ENCODE results near the gene FAM20C. TPM values are rescaled to one million over a fixed set of nuclear protein-coding genes. Genes with fewer than 3 reads are reported as not detected.

Gene FAM20C
- total RNA-seq, 1 experiment from 2014 or later: 8.8 TPM

DNA sequence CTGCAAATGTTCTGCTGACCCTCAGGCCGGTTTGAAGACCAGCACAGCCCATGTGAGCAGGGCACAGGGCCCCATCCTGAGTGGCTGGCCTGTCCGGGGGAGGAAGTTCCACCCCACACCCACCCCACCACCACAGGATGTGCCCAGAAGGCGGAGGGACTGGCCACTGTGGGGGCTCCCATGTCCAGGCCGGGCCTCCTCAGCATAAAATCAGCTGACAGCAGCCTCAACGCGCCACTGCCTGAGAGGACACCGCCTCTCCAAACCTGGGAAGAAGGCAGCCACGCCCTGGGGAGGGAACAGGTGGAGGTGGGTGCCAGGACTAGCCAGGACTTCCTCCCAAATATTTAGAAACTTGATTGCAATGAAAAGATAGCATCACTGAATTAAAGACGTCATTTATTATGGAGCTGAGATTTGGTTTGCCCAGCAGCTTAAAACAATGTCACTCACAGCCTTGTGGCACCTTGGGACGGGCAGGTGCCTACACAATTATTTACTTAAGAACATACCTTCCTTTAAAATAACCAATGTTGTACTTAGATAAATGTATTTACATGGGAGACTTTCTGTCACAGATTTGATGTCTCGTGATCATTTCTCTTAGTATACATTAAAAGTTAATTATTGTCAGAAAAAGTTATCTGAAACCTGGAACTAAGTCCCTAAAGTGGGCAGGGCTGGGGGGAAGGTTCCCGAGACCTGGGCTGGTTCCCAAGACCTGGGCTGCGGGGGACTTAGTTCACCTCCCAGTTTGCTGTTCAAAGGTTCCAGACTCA lies 27.3 kb upstream of the FAM20C start:
- POLR2A ChIA-PET: no interaction called here
- CTCF ChIA-PET: no interaction called here

DNA sequence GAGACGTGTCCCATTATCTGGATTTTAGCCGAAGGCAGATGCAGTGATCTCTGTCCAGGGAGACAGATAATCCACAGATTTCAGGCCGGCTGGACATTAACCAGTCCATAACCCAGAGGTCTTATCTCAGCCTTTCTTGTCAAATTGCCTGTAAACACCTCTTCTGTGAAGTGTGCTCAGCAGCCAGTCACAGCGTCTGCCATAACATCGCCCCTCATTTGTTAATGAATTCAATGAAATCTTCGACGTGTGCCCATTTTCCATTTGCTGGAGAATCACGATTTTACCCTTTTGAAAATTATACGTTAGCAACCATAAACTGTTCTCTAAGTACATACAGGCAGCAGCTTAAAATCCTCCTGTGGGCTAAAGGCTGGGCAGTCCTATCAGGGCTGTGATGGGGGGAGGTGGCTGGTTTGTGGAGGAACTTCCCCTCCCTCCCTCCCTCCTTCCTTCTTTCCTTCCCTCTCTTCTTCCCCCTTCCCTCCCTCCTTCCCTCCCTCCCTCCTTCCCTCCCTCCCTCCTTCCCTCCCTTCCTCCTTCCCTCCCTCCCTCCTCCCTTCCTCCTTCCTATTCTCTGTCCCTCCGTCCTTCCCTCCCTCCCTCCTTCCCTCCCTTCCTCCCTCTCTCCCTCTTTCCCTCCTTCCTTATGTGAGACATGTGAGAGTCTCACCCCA lies 26.6 kb upstream of the FAM20C start:
- no peak for DNase-seq (ENCODE audit: unreplicated experiment)
- CTCF ChIA-PET: no interaction called here
- intact Hi-C loops (cut with micrococcal nuclease): no loop called here
- POLR2A ChIA-PET: no interaction called here
- Mint-ChIP-seq H3K4me1 (ENCODE audit: insufficient read depth, unreplicated experiment) (no peaks in the 10 kb centered on the region), H3K4me3 (ENCODE audit: unreplicated experiment) (no peak overlapping the region), H3K27me3 (ENCODE audit: insufficient read depth, unreplicated experiment) (peaks cover 74% of the 10 kb centered on the region), H3K27ac (ENCODE audit: low read depth, unreplicated experiment) (no peak overlapping the region), H3K9me3 (ENCODE audit: unreplicated experiment) (no peaks in the 10 kb centered on the region), H3K36me3 (ENCODE audit: insufficient read depth, unreplicated experiment) (no peaks in the 10 kb centered on the region)
- no TSS peak for BruUV-seq (replicated peaks)
- TF ChIP-seq, protein P1, sequence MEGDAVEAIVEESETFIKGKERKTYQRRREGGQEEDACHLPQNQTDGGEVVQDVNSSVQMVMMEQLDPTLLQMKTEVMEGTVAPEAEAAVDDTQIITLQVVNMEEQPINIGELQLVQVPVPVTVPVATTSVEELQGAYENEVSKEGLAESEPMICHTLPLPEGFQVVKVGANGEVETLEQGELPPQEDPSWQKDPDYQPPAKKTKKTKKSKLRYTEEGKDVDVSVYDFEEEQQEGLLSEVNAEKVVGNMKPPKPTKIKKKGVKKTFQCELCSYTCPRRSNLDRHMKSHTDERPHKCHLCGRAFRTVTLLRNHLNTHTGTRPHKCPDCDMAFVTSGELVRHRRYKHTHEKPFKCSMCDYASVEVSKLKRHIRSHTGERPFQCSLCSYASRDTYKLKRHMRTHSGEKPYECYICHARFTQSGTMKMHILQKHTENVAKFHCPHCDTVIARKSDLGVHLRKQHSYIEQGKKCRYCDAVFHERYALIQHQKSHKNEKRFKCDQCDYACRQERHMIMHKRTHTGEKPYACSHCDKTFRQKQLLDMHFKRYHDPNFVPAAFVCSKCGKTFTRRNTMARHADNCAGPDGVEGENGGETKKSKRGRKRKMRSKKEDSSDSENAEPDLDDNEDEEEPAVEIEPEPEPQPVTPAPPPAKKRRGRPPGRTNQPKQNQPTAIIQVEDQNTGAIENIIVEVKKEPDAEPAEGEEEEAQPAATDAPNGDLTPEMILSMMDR (IDR thresholded peaks at IDR 0.05; ENCODE audit: unreplicated experiment): no peak

More for the DNA sequence above, 27.3 kb upstream of the FAM20C start:
- intact Hi-C loops (cut with micrococcal nuclease): no loop called here
- BruUV-seq (replicated peaks): no TSS peak
- TF ChIP-seq, protein P1 (IDR thresholded peaks at IDR 0.05; ENCODE audit: unreplicated experiment): no peak
- Mint-ChIP-seq H3K27me3 (ENCODE audit: insufficient read depth, unreplicated experiment) (peaks cover 67% of the 10 kb centered on the region), H3K4me1 (ENCODE audit: insufficient read depth, unreplicated experiment) (no peaks in the 10 kb centered on the region), H3K9me3 (ENCODE audit: unreplicated experiment) (no peaks in the 10 kb centered on the region), H3K27ac (ENCODE audit: low read depth, unreplicated experiment) (no peak overlapping the region), H3K4me3 (ENCODE audit: unreplicated experiment) (no peak overlapping the region), H3K36me3 (ENCODE audit: insufficient read depth, unreplicated experiment) (no peaks in the 10 kb centered on the region)
- no peak for DNase-seq (ENCODE audit: unreplicated experiment)

DNA sequence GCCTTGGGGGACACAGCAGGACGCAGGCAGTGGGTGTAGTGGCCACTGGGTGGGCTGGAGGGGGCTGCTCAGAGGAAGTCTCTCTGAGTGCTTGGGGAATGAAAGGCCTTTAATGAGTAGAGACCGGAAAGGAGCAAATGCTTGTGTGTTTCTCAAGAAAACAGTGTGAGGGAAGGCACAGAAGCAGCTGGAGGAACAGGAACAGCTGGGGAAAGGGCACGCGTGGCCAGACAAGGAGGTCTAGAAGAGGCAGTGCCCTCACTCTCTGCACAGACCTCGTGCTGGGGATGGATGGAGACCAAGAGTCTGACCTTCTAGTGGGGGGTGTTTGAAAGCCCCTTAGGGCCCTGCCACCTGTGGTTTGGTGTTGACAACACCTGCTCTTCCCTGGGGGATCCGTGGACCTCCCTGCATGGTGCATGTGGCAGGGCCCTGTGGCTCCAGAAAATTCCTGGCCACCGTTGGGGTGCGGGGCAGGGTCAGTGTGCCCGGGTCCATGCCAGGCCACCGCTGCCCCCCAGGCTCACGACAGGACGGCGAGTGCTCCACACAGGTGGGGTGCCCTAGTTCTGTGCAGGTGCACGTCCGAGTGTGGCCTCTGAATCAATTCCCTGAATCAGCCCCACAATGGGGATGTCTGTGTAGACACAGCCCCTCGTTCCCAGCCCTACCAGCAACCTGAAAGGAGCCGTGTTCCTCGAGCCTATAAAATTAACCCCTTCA lies 25.9 kb upstream of the FAM20C start:
- Mint-ChIP-seq H3K36me3 (ENCODE audit: insufficient read depth, unreplicated experiment) (no peaks in the 10 kb centered on the region), H3K4me3 (ENCODE audit: unreplicated experiment) (no peak overlapping the region), H3K9me3 (ENCODE audit: unreplicated experiment) (no peaks in the 10 kb centered on the region), H3K27ac (ENCODE audit: low read depth, unreplicated experiment) (no peak overlapping the region), H3K27me3 (ENCODE audit: insufficient read depth, unreplicated experiment) (peaks cover 75% of the 10 kb centered on the region), H3K4me1 (ENCODE audit: insufficient read depth, unreplicated experiment) (no peaks in the 10 kb centered on the region)
- no peak for DNase-seq (ENCODE audit: unreplicated experiment)
- POLR2A ChIA-PET: no interaction called here
- BruUV-seq (replicated peaks): no TSS peak
- TF ChIP-seq, protein P1 (IDR thresholded peaks at IDR 0.05; ENCODE audit: unreplicated experiment): no peak
- CTCF ChIA-PET: no interaction called here
- intact Hi-C loops (cut with micrococcal nuclease): no loop called here
